ENCODE results near the gene YDJC. TPM values are rescaled to one million over a fixed set of nuclear protein-coding genes. Genes with fewer than 3 reads are reported as not detected.
"Not testable (repeated sequence)": the region's sequence is repeated elsewhere in the genome, so short reads cannot be mapped to it uniquely, and the experiment has no call there.

YDJC gene
- total RNA-seq, 1 donor from 2014 or later = 12.3 TPM

DNA sequence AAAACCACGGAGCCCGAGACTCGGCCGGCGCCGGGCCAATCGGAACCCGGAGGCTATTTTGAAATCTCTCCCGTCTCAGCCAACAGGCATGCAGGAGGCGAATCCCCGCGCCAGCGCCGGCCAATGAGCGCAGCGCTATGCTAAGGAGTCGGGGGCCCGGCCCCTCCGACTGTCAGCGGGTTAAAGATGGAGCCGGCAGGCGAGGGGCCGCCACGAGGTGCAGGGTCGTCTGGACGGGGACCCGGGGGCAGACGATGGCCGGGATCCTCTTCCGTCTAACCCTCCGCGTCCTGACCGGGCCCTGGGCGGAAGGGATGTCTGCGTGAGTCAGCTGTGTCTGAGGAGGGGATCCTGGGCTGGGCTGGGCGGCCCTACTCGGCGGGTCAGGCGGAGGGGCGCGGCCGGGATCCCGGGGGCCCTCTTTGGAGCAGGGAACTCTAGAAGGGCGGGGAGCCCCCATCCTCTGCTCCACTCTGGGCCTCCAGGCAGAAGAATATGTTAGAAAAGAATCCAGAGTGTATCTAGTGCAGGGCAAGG is 22.3 kb upstream of the YDJC start:
- peak in 1 of 2 donors; percentile 90 for DNase-seq (ENCODE audit: low read depth in 2 of 2)

DNA sequence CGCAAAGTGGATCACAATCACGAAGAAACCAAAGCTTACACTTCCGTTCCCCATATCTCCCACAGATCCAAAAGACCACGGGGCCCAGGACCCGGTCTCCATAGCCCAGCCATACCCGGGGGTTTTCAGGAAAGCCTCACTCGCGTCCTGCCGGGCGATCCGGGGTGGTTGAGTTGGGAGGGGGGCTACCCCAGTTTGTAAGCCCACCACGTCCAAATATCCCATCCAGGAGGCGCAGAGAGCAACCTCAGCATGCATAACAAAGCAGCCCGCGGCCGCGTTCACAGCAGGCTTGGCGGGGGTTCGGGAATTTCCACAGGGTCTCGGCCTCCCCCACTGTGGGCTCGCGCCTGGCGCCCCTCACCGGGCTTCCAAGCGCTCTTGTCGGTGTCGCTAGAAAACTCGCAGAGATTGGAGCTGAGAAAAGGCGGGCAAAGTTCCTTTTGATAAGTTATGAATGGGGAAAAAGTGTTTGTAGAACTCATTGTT is 21.7 kb upstream of the YDJC start:
- no peak for DNase-seq (ENCODE audit: low read depth in 2 of 2)

DNA sequence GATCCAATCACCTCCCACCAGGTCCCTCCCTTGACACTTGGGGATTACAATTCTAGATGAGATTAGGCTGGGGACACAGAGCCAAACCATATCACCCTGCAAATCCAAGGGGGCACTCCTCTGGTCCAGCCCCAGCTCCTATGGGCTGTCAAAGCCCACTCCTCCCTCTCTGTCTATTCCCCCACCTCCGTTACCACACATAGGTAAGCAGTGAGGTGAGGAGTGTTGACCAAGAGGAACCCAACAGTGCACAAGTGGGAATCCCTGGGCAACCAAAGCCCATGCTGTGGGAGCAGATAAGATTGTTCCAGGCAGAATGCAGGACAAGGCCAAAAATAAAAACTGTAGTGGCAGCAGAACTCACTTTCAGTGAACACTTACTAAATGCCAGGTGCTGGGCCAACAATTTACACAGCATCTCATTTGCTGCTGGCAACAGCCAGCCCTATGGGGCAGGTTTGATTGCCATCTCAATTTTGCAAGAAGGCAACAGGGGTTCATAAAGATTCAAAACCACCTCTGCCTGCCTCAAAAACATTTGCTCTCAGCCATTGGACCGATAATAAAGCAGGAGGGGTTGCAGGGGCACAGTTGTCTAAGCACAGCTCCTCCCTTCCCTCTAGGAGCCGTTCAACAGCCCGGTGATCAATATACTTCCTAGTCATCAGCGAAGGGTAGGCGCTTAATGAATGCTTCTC is 21.1 kb upstream of the YDJC start:
- DNase-seq (ENCODE audit: low read depth in 2 of 2) = no peak

DNA sequence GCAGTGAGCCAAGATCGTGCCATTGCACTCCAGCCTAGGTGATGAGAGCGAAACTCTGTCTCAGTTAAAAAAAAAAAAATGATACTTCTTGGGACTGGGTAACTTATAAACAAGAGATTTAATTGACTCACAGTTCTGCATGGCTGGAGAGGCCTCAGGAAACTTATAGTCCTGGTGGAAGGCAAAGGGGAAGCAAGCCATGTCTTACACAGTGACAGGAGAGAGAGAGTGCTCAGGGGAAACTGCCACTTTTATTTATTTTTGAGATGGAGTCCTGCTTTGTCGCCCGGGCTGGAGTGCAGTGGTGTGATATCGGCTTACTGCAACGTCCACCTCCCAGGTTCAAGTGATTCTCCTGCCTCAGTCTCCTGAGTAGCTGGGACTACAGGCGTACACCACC is 20.5 kb upstream of the YDJC start:
- no peak for DNase-seq (ENCODE audit: low read depth in 2 of 2)

DNA sequence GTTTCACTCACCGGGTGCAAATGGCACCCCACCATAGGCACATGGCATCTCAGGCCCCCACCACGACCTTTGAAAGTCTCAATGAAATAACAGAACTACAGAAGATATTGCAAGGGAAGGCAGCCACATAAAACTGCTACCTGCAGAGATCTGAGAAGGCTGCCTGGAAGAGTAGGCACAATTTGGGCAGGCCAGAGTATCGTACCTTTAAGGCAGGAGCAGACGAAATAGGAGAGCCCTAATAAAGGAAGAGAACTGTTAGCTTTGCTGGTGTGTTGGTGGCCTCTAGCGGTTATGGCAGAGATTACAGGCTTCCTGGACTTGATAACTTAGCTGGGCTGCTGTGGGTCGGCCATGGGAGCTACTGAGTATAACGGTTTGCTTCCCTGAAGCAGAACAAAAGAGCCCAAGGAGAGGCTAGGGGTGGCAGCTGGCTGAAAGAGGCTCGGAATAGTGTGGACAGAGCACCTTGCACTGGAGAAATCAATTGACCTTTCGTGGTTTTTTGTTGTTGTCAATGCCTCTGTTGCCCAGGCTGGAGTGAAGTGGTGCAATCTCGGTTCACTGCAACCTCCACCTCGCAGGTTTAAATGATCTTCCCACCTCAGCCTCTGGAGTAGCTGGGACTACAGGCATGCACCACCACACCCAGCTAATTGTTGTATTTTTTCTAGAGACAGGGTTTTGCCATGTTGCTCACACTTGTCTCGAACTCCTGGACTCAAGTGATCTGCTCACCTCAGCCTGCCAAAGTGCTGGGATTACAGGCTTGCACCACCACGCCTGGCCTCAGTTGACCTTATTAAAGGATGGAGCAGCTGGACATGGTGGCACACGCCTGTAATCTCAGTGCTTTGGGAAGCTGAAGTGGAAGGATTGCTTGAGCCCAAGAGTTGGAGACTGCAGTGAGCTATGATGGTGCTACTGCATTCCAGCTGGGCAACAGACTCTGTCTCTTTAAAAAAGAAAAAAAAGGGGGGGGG is 17.1 kb upstream of the YDJC start:
- DNase-seq (ENCODE audit: low read depth in 2 of 2) = peak; percentile 67 to 83

DNA sequence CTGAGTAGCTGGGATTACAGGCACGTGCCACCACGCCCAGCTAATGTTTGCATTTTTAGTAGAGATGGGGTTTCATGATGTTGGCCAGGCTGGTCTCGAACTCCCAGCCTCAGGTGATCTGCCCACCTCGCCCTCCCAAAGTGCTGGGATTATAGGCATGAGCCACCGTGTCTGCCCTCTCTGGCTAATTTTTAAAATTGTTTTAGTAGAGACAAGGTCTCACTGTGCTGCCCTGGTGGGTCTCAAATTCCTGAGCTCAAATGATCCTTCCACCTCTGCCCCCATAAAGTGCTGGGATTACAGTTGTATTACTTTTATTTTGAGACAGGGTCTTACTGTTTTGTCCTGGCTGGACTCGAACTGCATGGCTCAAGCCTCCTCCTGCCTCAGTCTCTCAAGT is 15.7 kb upstream of the YDJC start:
- DNase-seq (ENCODE audit: low read depth in 2 of 2) = not testable (repeated sequence)

DNA sequence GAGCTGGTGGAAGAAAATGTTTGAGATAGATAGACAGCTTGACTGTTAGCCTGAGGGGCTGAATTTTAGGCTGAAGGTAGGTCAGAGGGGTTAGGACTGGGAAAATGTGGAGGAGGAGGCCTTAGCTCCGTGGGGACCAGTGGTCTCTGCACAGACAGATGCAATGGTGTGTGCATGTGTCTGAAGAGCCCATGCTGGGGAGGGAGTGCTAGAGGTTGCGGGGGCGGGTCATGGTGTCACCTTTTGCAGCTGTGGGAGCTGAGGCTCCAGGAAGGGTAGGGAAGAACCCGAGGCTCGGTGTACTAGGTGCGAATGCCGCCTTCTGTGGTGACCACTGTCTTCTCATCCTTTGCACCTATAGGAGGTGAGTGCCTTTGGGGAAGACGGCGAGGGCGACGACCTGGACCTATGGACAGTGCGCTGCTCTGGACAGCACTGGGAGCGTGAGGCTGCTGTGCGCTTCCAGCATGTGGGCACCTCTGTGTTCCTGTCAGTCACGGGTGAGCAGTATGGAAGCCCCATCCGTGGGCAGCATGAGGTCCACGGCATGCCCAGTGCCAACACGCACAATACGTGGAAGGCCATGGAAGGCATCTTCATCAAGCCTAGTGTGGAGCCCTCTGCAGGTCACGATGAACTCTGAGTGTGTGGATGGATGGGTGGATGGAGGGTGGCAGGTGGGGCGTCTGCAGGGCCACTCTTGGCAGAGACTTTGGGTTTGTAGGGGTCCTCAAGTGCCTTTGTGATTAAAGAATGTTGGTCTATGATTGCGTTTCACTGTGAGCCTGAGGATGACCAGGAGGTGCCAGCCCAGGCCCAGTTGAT is 13.9 kb upstream of the YDJC start:
- no peak for DNase-seq (ENCODE audit: low read depth in 2 of 2)

DNA sequence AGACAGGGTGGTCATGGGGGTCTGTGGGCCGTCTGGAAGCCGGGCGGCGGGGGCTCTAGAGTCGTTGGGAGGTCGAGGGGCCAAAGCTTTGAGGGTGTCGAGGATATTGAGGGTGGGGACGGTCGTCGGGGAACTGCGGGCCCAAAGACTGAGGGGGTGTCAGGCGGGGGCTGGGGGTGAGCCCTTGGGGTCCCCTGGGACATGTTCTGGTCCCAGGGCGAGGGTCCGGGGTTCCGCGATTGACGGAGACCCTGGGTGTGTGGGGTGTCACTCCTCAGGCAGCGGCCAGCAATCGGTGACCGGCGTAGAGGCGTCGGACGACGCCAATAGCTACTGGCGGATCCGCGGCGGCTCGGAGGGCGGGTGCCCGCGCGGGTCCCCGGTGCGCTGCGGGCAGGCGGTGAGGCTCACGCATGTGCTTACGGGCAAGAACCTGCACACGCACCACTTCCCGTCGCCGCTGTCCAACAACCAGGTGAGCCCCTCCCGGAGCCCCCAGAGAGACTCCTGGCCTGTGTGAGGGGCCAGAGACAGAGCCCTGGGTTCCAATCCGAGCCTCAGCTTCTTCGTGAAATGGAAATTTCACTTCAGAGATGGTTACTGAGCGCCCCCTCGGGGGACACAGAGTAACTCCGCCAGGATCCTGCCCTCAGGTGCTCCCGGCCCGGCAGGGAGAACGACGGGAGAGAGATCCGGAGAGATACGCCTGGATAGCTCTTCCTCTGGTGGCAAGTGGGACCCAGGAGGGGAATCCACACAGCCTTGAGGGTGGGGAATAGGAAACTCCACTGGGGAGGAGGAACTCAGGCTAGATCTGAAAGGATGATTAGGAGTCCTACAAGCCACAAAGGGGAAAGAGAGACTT is 13.0 kb upstream of the YDJC start:
- DNase-seq (ENCODE audit: low read depth in 2 of 2) = peak; percentile 43 to 75

DNA sequence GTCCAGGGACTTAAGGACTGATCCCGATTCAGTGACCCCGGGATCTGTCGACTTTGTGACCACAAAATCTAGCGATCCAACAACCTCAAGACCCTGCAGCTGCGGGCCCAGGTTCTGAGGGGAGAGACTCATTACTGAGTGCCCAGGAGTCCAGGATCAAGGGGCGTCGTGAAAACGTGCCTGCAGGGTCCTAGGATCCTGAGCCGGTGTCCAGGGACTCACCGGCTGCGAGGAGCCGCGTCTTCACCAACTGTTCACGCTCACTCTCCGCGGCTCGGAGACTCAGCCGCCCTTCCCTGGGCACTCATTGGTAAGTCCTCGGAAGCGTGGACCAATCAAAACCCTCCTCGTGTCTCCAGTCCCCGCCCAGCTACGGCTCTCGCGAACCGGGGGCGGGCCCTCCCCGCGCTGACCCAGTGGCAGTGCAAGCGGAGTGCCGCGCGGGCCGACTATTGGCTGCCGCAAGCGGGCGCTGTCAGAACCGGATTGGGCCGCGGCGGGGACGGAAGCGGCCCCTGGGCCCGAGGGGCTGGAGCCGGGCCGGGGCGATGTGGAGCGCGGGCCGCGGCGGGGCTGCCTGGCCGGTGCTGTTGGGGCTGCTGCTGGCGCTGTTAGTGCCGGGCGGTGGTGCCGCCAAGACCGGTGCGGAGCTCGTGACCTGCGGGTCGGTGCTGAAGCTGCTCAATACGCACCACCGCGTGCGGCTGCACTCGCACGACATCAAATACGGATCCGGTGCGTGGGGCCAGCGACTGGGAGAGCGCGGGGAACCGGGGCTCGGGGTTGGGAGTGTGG is 12.2 kb upstream of the YDJC start, which contains the start of gene SDF2L1:
Gene SDF2L1, plus strand, starts transcription at position 514 of the 795 bp plus-strand sequence. Its CDS starts 35 bp downstream, at position 549.
- peak; percentile 96 to 100 for DNase-seq (ENCODE audit: low read depth in 2 of 2)

DNA sequence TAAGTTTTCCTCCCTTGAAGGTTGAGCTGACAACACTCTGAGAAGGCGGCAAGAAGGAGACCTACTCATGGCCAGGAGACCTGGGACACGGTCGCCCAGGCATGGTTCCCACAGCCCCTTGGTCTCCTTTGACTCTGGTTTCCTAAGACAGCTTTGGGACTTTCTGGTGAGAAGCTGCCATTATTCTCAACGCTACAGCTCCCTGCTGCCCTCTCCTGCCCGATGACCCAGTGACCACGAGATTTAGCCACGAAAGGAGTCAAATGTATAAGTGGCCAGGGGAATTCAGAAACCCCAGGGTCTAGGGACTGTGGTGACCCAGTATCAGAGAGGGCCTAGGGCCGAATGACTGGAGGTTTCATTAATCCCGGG is 11.6 kb upstream of the YDJC start:
- peak in 1 of 2 donors; percentile 75 for DNase-seq (ENCODE audit: low read depth in 2 of 2)

DNA sequence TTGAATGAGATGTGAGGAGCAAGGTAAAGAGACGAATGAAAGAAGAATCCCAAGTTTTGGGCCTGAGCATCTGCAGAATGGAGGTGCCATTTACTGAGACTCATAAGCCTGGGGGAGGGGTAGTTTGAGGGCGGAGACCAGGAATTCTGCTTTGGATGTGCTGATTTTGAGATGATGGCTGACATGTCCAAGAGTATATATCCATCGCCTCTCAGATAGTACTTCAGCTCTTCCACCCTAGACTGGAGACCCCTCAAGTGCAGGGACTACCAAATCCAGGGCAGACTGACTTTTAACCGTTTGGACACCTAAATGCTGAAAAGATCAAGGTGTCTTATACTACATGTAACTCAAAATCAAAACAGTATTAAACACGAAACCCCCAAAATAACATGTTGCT is 11.0 kb upstream of the YDJC start:
- DNase-seq (ENCODE audit: low read depth in 2 of 2) = no peak

DNA sequence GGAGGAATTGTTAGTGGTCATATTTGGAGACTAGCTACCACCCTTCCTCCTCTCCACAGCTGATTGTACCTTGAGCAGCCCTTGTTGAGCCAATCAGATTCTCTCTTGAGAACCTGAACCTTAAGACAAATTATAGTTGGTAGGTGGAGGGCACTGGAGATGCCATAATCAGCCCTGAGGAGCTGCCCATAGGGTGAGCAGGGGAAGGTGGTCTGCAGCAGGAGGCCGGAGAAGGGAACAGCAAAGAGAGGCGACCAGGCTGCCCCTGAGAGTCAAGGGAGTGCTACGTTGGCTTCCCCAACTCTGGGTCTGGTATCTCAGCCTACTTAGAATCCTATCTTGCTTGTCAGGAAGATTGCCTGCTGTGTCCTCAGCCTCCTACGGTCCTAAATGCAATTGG is 9.5 kb upstream of the YDJC start:
- no peak for DNase-seq (ENCODE audit: low read depth in 2 of 2)

DNA sequence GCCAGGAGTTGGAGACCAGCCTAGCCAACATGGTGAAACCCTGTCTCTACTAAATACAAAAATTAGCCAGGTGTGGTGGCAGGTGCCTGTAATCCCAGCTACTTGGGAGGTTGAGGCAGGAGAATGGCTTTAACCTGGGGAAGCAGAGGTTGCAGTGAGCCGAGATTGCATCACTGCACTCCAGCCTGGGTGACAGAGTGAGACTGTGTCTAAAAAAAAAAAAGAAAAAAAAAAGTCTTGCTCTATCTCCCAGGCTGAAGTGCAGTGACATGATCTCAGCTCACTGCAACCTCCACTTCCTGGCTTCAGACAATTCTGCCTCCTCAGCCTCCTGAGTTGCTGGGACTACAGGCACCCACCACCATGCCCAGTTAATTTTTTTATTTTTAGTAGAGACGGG is 7.6 kb upstream of the YDJC start:
- not testable (repeated sequence) for DNase-seq (ENCODE audit: low read depth in 2 of 2)

DNA sequence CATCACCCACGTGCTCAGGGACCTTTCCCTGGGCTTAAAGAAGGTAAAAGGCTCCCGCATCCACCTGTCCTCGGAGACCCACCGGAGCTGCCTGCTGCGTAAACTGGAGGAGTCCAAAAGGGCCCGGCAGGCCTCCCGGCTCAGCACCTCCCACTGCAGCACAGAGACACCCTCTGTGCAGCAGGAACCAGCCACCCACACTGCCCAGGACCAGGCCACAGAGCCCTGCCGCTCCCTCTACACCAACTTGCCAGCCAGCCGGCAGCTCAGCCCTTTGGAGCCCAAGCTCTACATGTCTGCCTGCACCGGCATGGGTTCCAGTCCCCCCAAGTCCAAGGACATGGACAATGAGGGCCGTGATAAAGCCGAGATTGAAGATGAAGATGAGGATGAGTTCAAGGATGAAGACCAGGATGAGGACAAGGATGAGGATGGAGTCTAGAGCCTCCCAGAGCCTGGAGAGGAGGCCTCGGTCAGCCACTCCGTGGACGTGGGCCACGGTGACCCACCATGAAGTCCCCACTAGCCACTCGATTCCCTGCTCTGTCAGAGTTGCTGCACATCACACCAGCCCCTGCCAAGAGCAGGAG is 6.9 kb upstream of the YDJC start:
- DNase-seq (ENCODE audit: low read depth in 2 of 2) = no peak

DNA sequence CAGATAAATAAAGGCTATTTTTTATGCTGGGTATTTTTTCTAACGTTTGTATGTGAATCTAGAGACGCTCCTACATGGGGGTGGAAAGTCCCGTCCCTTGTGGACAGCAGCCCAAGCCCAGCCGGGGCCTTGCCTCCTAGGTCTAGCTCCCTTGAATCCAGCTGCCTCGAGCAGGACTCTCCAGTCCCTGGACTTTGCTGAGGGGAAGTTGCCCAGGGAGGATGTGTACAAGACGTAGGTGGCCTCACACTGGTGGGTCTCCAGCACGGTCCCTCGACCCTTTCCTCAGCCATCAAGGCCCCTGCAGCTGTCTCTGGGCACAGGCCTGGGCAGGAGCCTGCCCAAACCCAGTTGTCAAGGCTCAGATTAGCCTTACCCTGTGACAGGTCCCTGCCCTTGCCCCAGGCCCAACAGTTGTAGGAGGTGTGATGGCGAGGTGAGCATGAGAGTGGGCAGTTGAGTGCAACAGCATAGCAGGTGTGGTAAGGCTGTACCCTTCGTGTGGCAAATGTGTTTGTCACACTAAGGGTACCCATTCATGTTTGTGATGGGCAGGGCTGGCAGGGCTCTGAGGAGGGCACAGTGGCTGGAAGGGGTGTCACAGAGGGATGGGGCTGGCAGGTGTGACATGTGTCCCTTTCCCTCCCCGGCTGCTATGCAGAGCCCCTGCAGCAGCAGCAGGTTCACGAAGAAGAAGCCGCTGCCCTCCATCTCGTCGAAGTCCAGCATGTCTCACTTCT is 6.1 kb upstream of the YDJC start:
- DNase-seq (ENCODE audit: low read depth in 2 of 2) = no peak

DNA sequence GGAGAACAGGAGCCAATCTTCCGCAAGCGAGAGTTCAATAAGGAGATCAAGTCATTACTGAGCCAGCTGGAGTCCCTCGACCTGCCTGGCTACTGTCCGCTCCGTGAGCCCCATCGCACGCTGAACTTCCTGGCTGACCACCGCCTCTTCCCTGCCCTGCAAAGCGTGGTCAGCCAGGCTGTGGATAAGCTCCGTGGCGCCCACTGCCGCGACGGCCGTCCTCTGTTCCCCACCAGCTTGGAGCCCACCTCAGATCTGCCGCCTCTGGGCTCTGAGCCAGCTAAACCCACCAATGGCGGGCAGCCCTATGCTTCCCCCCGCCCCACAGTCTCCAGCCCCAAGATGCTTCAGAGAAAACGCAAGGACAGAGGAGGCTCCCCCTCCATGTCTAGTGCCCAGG is 5.0 kb upstream of the YDJC start:
- DNase-seq (ENCODE audit: low read depth in 2 of 2) = no peak

DNA sequence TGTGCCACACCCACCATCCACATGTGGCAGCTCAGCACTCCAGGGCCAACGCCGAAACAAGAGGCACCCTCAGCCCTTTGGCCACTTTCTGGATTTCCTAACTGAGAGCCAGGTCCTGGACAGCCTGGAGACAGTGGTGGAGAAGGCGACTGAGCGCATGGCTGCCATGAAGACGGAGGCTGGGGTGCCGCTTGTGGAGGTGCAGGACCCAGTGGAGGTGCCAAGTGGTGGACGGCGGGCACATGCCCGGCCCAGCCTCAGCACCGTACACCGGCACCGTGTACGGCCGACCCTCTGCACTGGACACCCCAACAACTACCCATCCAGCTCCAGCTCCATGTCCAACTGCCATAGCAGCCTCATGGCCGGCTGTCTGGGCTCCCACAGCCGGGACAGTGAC is 4.3 kb upstream of the YDJC start:
- no peak for DNase-seq (ENCODE audit: low read depth in 2 of 2)

DNA sequence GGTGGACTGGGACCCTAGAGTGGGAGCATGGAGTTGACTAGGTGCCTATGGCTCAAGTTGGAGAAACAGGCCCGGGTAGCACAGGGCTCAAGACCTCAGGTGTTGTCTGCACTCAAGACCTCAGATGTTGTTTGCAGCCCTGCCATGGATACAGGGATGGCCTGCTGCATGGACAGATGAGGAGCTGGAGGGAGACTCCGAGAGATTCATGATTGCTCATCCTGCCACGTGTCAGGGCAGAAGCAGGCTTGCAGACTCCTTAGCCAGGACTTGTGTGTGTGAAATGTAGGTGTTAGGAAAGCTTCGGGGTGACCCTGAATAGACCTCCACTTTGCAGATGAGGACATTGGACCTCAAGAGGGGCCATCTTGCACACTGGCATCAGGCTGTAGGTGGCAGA is 3.7 kb upstream of the YDJC start:
- DNase-seq (ENCODE audit: low read depth in 2 of 2) = no peak
